Muscle of leg (tissue), 11 donors: ENCODE data around the gene BAIAP2L1. TPM values are rescaled to one million over a fixed set of nuclear protein-coding genes. Genes with fewer than 3 reads are reported as not detected.

Source experiments
- DNase-seq: peaks from one replicate; pipeline ENCODE4 v3.0.0; 2013
- H3K27ac ChIP-seq: one replicate; pipeline ENCODE4 v1.5.1; 2013; ENCODE audit warnings: mild to moderate bottlenecking, low read length, control low read depth
- H3K27me3 ChIP-seq: one replicate; pipeline ENCODE4 v1.6.1; 2013; ENCODE audit warnings: low read length; ENCODE audit not compliant: control insufficient read depth, insufficient read depth
- H3K36me3 ChIP-seq: one replicate; pipeline ENCODE4 v1.6.1; 2013; ENCODE audit warnings: low read length; ENCODE audit not compliant: control insufficient read depth, insufficient read depth
- H3K4me1 ChIP-seq: one replicate; pipeline ENCODE4 v1.6.1; 2013; ENCODE audit warnings: low read length; ENCODE audit not compliant: control insufficient read depth, insufficient read depth
- H3K4me3 ChIP-seq: one replicate; pipeline ENCODE4 v1.5.1; 2013; ENCODE audit warnings: low read length, control low read depth
- H3K9me3 ChIP-seq: replicated peaks from 2 replicates; pipeline ENCODE4 v1.6.1; 2013; ENCODE audit warnings: low read depth, low read length; ENCODE audit not compliant: control insufficient read depth
- WGBS: methylation state at CpG from one replicate; pipeline ENCODE4 v1.1.5; 2013; ENCODE audit warnings: missing lambda C conversion rate; ENCODE audit not compliant: insufficient coverage; 5-methylcytosine and 5-hydroxymethylcytosine counted together
- polyA plus RNA-seq, 8 donors: library from polyadenylated mRNA; unstranded; fragments of 120-200 nt; gene quantifications; one replicate each; pipeline versions ENCODE4 v1.2.1 to v1.2.3, GENCODE V29; 2013; ENCODE audit warnings: inconsistent platforms in 1 of 8, low replicate concordance in 1 of 8; ENCODE audit not compliant: insufficient read length in 8 of 8, insufficient read depth in 1 of 8
- total RNA-seq: library from RNA; stranded (reverse); fragments of 120-200 nt; gene quantifications from one replicate; pipeline ENCODE4 v1.2.4, GENCODE V29; 2013

BAIAP2L1 gene
- total and polyA plus RNA-seq, 9 donors: 2.9 to 12.2 (median 6.8) TPM

DNA sequence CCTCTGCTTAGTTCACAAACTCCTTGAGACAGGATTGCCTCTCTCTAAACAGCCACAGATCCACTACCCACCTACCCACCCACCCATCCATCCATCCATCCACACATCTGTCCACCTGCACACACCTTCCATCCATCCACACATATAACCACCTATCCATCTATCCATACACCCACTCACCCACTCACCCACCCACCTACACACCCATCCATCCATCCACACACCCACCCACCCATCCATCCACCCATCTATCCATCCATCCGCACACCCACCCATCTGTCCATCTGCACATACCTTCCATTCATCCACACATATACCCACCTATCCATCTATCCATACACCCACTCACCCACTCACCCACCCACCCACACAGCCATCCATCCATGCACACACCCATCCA is 158.5 kb downstream of the BAIAP2L1 start:
- no peak overlapping the region for H3K27ac ChIP-seq
- WGBS: 90% methylated on average over 1 of the region's 1 CpG
- peaks cover 61% of the 10 kb centered on the region for H3K36me3 ChIP-seq
- H3K4me3 ChIP-seq: no peak overlapping the region
- no peaks in the 10 kb centered on the region for H3K27me3 ChIP-seq
- no peak for DNase-seq
- no peaks in the 10 kb centered on the region for H3K9me3 ChIP-seq
- H3K4me1 ChIP-seq: no peaks in the 10 kb centered on the region

GRCh38 chr7:98241674-98242241 is 159.1 kb downstream of the BAIAP2L1 start:
- WGBS: 81% methylated on average over 15 of the region's 16 CpGs
- no peaks in the 10 kb centered on the region for H3K9me3 ChIP-seq
- no peak overlapping the region for H3K4me3 ChIP-seq
- H3K4me1 ChIP-seq: no peaks in the 10 kb centered on the region
- no peak overlapping the region for H3K27ac ChIP-seq
- no peak for DNase-seq
- peaks cover 59% of the 10 kb centered on the region for H3K36me3 ChIP-seq
- no peaks in the 10 kb centered on the region for H3K27me3 ChIP-seq

Other genes starting within 250 kb of the BAIAP2L1 start
- gene BHLHA15, start 189.7 kb downstream of the BAIAP2L1 start, total RNA-seq: 0.58 TPM
- 1 to 10 TPM in 1 of 8 donors, under 1 TPM in 7; 0.26 to 1.0 (median 0.38) TPM for gene BHLHA15, start 189.7 kb downstream of the BAIAP2L1 start, polyA plus RNA-seq
- gene TECPR1, start 148.9 kb downstream of the BAIAP2L1 start, total RNA-seq: 14.4 TPM
- gene TECPR1, start 148.9 kb downstream of the BAIAP2L1 start, polyA plus RNA-seq: 10 to 100 TPM; 14.7 to 26.5 (median 17.4) TPM
- gene BRI3, start 119.4 kb downstream of the BAIAP2L1 start, total RNA-seq: 62.9 TPM
- gene BRI3, start 119.4 kb downstream of the BAIAP2L1 start, polyA plus RNA-seq: 100 to 1,000 TPM in 1 of 8 donors, 10 to 100 TPM in 7; 63.9 to 106 (median 75.6) TPM
- gene NPTX2, start 216.2 kb upstream of the BAIAP2L1 start, total RNA-seq: 7.3 TPM
- gene NPTX2, start 216.2 kb upstream of the BAIAP2L1 start, polyA plus RNA-seq: 10 to 100 TPM in 4 of 8 donors, 1 to 10 TPM in 4; 7.3 to 18.7 (median 10.4) TPM